AG04450 (cell line): ENCODE measurements around the gene TRAF6. TPM values are rescaled to one million over a fixed set of nuclear protein-coding genes. Genes with fewer than 3 reads are reported as not detected.

Experiments used
- CTCF ChIA-PET: fragments of 300-600, 350-600 bp; formaldehyde crosslinking; extraction: SDS; loops from one replicate; lab custom pipeline; 2022; ENCODE audit warnings: antibody characterized with exemption, inconsistent platforms; lab: Charles Lee
- POLR2A ChIA-PET: fragments of 350-600 bp; formaldehyde crosslinking; extraction: SDS; loops from one replicate; lab custom pipeline; 2021; ENCODE audit warnings: antibody characterized with exemption, inconsistent platforms; lab: Yijun Ruan, JAX
- DNase-seq: peaks from one replicate; pipeline ENCODE4 v3.0.0-alpha.2; 2011; ENCODE audit warnings: low read depth, low spot score
- H3K27ac ChIP-seq: one replicate; pipeline ENCODE4 v1.5.1; 2012; ENCODE audit warnings: low read depth, low read length, control low read depth
- H3K27me3 ChIP-seq: one replicate; pipeline ENCODE4 v1.6.0; 2012; ENCODE audit warnings: low read length; ENCODE audit not compliant: control insufficient read depth, insufficient read depth
- H3K4me3 ChIP-seq: 2 replicates; pipeline ENCODE4 v1.5.1; 2011; ENCODE audit warnings: mild to moderate bottlenecking, low read depth, low read length, control low read depth
- H3K9me3 ChIP-seq: 2 replicates; pipeline ENCODE4 v1.5.1; 2012; ENCODE audit warnings: low read length; ENCODE audit not compliant: control insufficient read depth, insufficient read depth
- CTCF ChIP-seq: IDR thresholded peaks from 2 replicates; pipeline ENCODE4 v1.5.1; 2011; ENCODE audit warnings: low read depth, low read length, control low read depth, inconsistent platforms
- polyA plus RNA-seq: library from polyadenylated mRNA; depleted of rRNA; stranded (reverse); fragments of >200 nt; gene quantifications from 2 replicates; pipeline ENCODE4 v1.2.3, GENCODE V29; 2011

The TRAF6 gene
- polyA plus RNA-seq, 1 experiment, result 10.0 TPM

GRCh38 chr11:36493332-36493731 lies 16.7 kb downstream of the TRAF6 start:
- no peak for DNase-seq
- H3K9me3 ChIP-seq, result no peaks in the 10 kb centered on the region
- H3K4me3 ChIP-seq, result no peak overlapping the region
- POLR2A ChIA-PET, result interaction anchor here (0.6 kb wide), 1 partner anchor 205 kb away, joined by 3 read pairs; no protein-coding TSS in a partner anchor
- CTCF ChIA-PET, result interaction anchor here (0.6 to 5.7 kb wide), 61 partner anchors 9 to 1168 kb away, joined by 3 to 121 read pairs (median 4); partner anchors contain the start of genes PRR5L and TRAF6
- TF ChIP-seq CTCF, result no peak
- H3K27ac ChIP-seq, result no peak overlapping the region
- no peaks in the 10 kb centered on the region for H3K27me3 ChIP-seq

- no peak overlapping the region for H3K27ac ChIP-seq
- ChIA-PET POLR2A (interaction anchor here (0.6 kb wide), 1 partner anchor 205 kb away, joined by 3 read pairs; no protein-coding TSS in a partner anchor), CTCF (interaction anchor here (0.6 to 5.7 kb wide), 61 partner anchors 8 to 1167 kb away, joined by 3 to 121 read pairs (median 4); partner anchors contain the start of genes PRR5L and TRAF6)
- H3K4me3 ChIP-seq, result no peak overlapping the region
- no peak for DNase-seq
- H3K27me3 ChIP-seq, result no peaks in the 10 kb centered on the region
- no peaks in the 10 kb centered on the region for H3K9me3 ChIP-seq
- peak; percentile 79 for TF ChIP-seq CTCF
Measured at GRCh38 chr11:36492724-36493304, 17.3 kb downstream of the TRAF6 start.

GRCh38 chr11:36490026-36490806 lies 19.9 kb downstream of the TRAF6 start:
- ChIA-PET POLR2A (no interaction called here), CTCF (interaction anchor here (1.5 kb wide), 1 partner anchor 197 kb away, joined by 3 read pairs; no protein-coding TSS in a partner anchor)
- no peak for DNase-seq
- no peaks in the 10 kb centered on the region for H3K27me3 ChIP-seq
- H3K4me3 ChIP-seq, result no peak overlapping the region
- no peak for TF ChIP-seq CTCF
- H3K27ac ChIP-seq, result no peak overlapping the region
- H3K9me3 ChIP-seq, result no peaks in the 10 kb centered on the region

GRCh38 chr11:36488096-36488495 lies 22.0 kb downstream of the TRAF6 start:
- CTCF ChIA-PET, result interaction anchor here (0.7 to 2.6 kb wide), 3 partner anchors 9 to 197 kb away, joined by 3 to 16 read pairs (median 5); no protein-coding TSS in a partner anchor
- no peak for TF ChIP-seq CTCF

More at GRCh38 chr11:36488096-36488495, 22.0 kb downstream of the TRAF6 start:
- no peak for DNase-seq
- Histone ChIP-seq H3K4me3 (no peak overlapping the region), H3K27me3 (no peaks in the 10 kb centered on the region), H3K9me3 (no peaks in the 10 kb centered on the region), H3K27ac (no peak overlapping the region)
- POLR2A ChIA-PET, result no interaction called here
